ENCODE results near the gene ORC6. TPM values are rescaled to one million over a fixed set of nuclear protein-coding genes. Genes with fewer than 3 reads are reported as not detected.

Gene ORC6
- total RNA-seq, 2 donors from 2014 or later: 6.8 to 28.4 TPM

DNA sequence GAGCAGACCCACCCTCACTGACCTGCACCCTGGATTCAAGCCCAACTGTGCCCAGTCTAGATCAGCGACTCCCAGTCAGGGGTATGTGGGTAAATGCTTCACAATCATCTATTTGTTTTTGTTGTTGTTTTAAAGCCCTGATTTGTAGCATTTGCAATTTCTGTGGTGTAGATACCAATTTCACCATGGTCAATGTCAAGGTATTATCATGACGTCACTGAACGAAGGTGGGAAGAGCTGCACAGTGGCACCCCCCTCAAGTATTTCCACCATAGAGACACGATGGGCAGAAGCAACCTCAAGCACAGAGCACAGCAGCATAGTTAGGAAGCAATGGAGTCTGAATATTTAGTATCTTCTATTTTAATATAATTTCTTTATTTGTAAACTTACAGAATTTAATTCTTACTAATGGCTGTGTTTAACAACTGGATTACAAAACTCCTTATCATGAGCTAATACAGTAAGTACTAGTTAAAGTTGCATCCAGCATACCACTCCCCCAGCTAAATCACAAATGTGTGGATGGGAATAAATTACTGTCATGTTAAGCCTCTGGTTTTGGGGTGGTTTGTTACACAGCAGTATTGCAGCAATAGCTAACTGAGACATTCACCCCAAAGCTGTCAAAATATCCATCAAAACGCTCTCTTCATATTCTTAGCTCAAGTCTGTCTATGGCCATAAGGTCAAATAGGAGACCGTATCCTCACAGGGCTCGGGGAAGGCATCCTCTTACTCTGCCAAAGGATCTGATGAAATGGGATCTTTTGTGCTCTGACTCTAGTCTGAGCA is 25.5 kb downstream of the ORC6 start:
- DNase-seq: no peak
- Histone ChIP-seq H3K27me3 (no peaks in the 10 kb centered on the region), H3K36me3 (no peaks in the 10 kb centered on the region), H3K4me3 (no peak overlapping the region), H3K9me3 (no peaks in the 10 kb centered on the region), H3K4me1 (no peaks in the 10 kb centered on the region), H3K9ac (ENCODE audit: low read depth in 2 of 2, low read length in 2 of 2) (no peak overlapping the region), H3K27ac (no peak overlapping the region)
- TF ChIP-seq CTCF (IDR thresholded peaks at IDR 0.05): no peak
- intact Hi-C loops (cut with DNase I): no loop called here

DNA sequence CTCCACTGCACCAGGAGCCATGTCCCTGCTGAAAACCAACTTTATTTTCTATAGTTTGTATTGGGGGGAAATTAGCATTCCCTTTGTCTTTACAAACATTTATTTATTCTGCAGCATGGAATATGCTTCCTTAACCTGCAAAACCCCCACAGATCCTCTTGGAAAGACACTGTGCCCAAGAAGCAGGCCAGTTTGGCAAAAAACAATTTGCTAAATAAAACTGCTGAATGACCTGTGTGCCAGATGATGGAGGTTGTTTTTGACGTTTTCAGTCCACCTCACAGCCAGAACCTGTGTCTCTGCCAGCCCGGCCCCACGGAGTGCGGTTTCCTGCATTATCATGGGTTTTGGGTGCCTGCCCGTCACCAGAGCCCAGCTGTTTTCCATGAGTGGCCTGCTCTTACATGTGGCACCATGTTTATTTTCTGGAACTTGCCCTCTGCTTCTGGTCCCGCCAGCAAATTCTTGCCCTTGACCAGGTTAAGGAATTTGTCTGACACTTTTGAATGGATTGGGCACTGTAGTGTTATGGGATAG is 26.4 kb downstream of the ORC6 start:
- Histone ChIP-seq H3K36me3 (no peaks in the 10 kb centered on the region), H3K4me3 (no peak overlapping the region), H3K4me1 (no peaks in the 10 kb centered on the region), H3K27me3 (no peaks in the 10 kb centered on the region), H3K9ac (ENCODE audit: low read depth in 2 of 2, low read length in 2 of 2) (no peak overlapping the region), H3K9me3 (no peaks in the 10 kb centered on the region), H3K27ac (no peak overlapping the region)
- no peak for TF ChIP-seq CTCF (IDR thresholded peaks at IDR 0.05)
- intact Hi-C loops (cut with DNase I): no loop called here
- no peak for DNase-seq

DNA sequence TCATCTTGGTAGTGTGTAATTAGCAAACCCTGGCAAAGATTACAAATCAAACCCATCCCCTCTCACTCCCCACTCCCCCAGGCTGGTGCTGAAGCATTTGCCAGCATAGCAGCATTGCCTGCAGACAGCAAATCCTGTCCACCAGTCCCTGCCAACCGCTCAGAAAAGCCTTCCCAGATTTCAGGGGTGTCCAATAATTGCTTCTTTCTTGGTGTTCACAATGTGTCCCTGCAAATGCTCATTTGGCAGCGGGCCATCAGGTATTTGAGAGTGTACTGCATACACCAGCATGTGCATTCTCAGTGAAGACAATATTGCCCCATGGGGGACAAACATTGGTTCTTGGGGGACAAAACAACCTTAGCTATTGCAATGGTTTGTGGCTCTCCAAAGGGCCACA is 28.2 kb downstream of the ORC6 start:
- intact Hi-C loops (cut with DNase I): no loop called here
- Histone ChIP-seq H3K36me3 (no peaks in the 10 kb centered on the region), H3K4me1 (no peaks in the 10 kb centered on the region), H3K4me3 (no peak overlapping the region), H3K9ac (ENCODE audit: low read depth in 2 of 2, low read length in 2 of 2) (no peak overlapping the region), H3K27ac (no peak overlapping the region), H3K27me3 (no peaks in the 10 kb centered on the region), H3K9me3 (no peaks in the 10 kb centered on the region)
- no peak for TF ChIP-seq CTCF (IDR thresholded peaks at IDR 0.05)
- DNase-seq: no peak

GRCh38 chr16:46718214-46718613 is 28.8 kb downstream of the ORC6 start:
- H3K4me3 ChIP-seq: no peak overlapping the region
- H3K9me3 ChIP-seq: no peaks in the 10 kb centered on the region
- no peak overlapping the region for H3K27ac ChIP-seq
- no peak overlapping the region for H3K9ac ChIP-seq (ENCODE audit: low read depth in 2 of 2, low read length in 2 of 2)
- no peaks in the 10 kb centered on the region for H3K36me3 ChIP-seq
- no peaks in the 10 kb centered on the region for H3K4me1 ChIP-seq
- no peaks in the 10 kb centered on the region for H3K27me3 ChIP-seq
- no peak for TF ChIP-seq CTCF (IDR thresholded peaks at IDR 0.05)
- no peak for DNase-seq
- intact Hi-C loops (cut with DNase I): no loop called here

DNA sequence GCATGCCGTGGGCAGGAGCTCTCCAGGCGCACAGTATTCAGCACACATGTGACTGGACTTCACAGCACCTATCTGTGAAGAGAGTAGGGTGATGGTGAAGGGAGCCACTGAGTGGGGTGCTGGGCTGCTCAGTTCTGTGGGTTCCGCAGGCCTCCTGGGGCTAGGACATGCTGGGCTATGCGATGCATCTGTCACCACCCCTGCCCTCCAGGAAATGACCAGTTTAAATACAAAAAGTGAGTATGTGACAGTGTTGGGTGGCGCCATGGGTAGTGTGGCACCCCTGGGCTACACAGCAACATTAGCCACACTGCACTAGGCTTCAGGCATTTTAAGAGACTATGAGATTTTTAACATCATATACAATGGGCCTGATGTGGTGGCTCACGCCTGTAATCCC is 30.1 kb downstream of the ORC6 start:
- Histone ChIP-seq H3K27me3 (no peaks in the 10 kb centered on the region), H3K9ac (ENCODE audit: low read depth in 2 of 2, low read length in 2 of 2) (no peak overlapping the region), H3K9me3 (no peaks in the 10 kb centered on the region), H3K36me3 (no peaks in the 10 kb centered on the region), H3K4me3 (no peak overlapping the region), H3K27ac (no peak overlapping the region), H3K4me1 (no peaks in the 10 kb centered on the region)
- no peak for DNase-seq
- intact Hi-C loops (cut with DNase I): no loop called here
- TF ChIP-seq CTCF (IDR thresholded peaks at IDR 0.05): no peak
